CD14-positive monocyte (primary cell): ENCODE data around the gene AGTPBP1. TPM values are rescaled to one million over a fixed set of nuclear protein-coding genes. Genes with fewer than 3 reads are reported as not detected.
A peak's percentile ranks its signal among the peaks of the same experiment; 100 is the strongest.

ENCODE experiments used
- DNase-seq, 3 donors: peaks; one replicate each; pipeline ENCODE4 v3.0.0-alpha.2; 2011 to 2022
- H2AFZ ChIP-seq: 2 replicates; pipeline ENCODE4 v1.6.0; 2012; ENCODE audit warnings: mild to moderate bottlenecking, low read depth, low read length, inconsistent platforms; ENCODE audit not compliant: insufficient read depth, poor library complexity, severe bottlenecking
- H3K27ac ChIP-seq, 2 donors: 1 replicate in 1 of 2; 2 replicates in 1 of 2; pipeline ENCODE4 v1.5.1; 2012 to 2013; ENCODE audit warnings: low read length in 2 of 2, control low read depth in 1 of 2, inconsistent platforms in 1 of 2, low read depth in 1 of 2, mild to moderate bottlenecking in 1 of 2
- H3K27me3 ChIP-seq, 2 donors: one replicate each; pipeline versions ENCODE4 v1.6.0 to v1.6.1; 2011 to 2013; ENCODE audit warnings: low read length in 2 of 2; ENCODE audit not compliant: control insufficient read depth in 2 of 2, insufficient read depth in 2 of 2
- H3K36me3 ChIP-seq, 2 donors: replicated peaks in 1 of 2; 1 replicate in 1 of 2; 2 replicates in 1 of 2; pipeline versions ENCODE4 v1.5.1 to v1.6.1; 2012 to 2013; ENCODE audit warnings: low read length in 2 of 2, control low read depth in 1 of 2, inconsistent platforms in 1 of 2, mild to moderate bottlenecking in 1 of 2; ENCODE audit not compliant: insufficient read depth in 2 of 2, control insufficient read depth in 1 of 2
- H3K4me1 ChIP-seq, 2 donors: 1 replicate in 1 of 2; 2 replicates in 1 of 2; pipeline versions ENCODE4 v1.5.1 to v1.6.1; 2012 to 2013; ENCODE audit warnings: low read length in 2 of 2, control low read depth in 1 of 2, inconsistent platforms in 1 of 2, mild to moderate bottlenecking in 1 of 2, moderate library complexity in 1 of 2; ENCODE audit not compliant: insufficient read depth in 2 of 2, control insufficient read depth in 1 of 2
- H3K4me2 ChIP-seq: replicated peaks from 2 replicates; pipeline ENCODE3; 2012; ENCODE audit warnings: low read length, moderate library complexity, mild to moderate bottlenecking; ENCODE audit not compliant: poor library complexity, severe bottlenecking; ENCODE audit errors: extremely low read depth
- H3K4me3 ChIP-seq, 3 experiments: fragments of 200-600 bp in 1 of 3; sonication (generic) in 1 of 3; replicated peaks in 1 of 3; 1 replicate in 2 of 3; 2 replicates in 1 of 3; pipeline ENCODE4 v1.5.1; 2011 to 2013; ENCODE audit warnings: low read length in 3 of 3, mild to moderate bottlenecking in 3 of 3, control low read depth in 2 of 3, low read depth in 2 of 3, inconsistent platforms in 1 of 3, moderate library complexity in 1 of 3
- H3K79me2 ChIP-seq: 2 replicates; pipeline ENCODE4 v1.6.0; 2012; ENCODE audit warnings: mild to moderate bottlenecking, control low read depth, inconsistent platforms, low read length, moderate library complexity; ENCODE audit not compliant: insufficient read depth
- H3K9ac ChIP-seq: 2 replicates; pipeline ENCODE4 v1.6.0; 2017; ENCODE audit warnings: low read length, mild to moderate bottlenecking; ENCODE audit not compliant: insufficient read depth, poor library complexity, severe bottlenecking
- H3K9me3 ChIP-seq, 2 donors: replicated peaks in 1 of 2; 1 replicate in 1 of 2; 2 replicates in 1 of 2; pipeline versions ENCODE4 v1.5.1 to v1.6.1; 2012 to 2013; ENCODE audit warnings: low read length in 2 of 2, control low read depth in 1 of 2; ENCODE audit not compliant: control insufficient read depth in 1 of 2, insufficient read depth in 1 of 2
- H4K20me1 ChIP-seq: 2 replicates; pipeline ENCODE4 v1.6.0; 2012; ENCODE audit warnings: mild to moderate bottlenecking, low read length, control low read depth, moderate library complexity; ENCODE audit not compliant: insufficient read depth
- H3K27ac Mint-ChIP-seq, 7 donors: one replicate each; pipeline ENCODE4 v1.8.0; 2020; ENCODE audit warnings: mild to moderate bottlenecking in 7 of 7, mixed read lengths in 7 of 7, moderate library complexity in 6 of 7, inconsistent platforms in 2 of 7
- H3K27me3 Mint-ChIP-seq, 3 donors: one replicate each; pipeline ENCODE4 v1.8.0; 2021 to 2022; ENCODE audit warnings: low read depth in 3 of 3, mild to moderate bottlenecking in 3 of 3, mixed read lengths in 3 of 3, moderate library complexity in 3 of 3, inconsistent platforms in 1 of 3
- H3K36me3 Mint-ChIP-seq, 2 donors: one replicate each; pipeline ENCODE4 v1.8.0; 2020; ENCODE audit warnings: mixed read lengths in 2 of 2, inconsistent platforms in 1 of 2, mild to moderate bottlenecking in 1 of 2
- H3K4me1 Mint-ChIP-seq: one replicate; pipeline ENCODE4 v1.8.0; 2020; ENCODE audit warnings: mild to moderate bottlenecking, mixed read lengths
- H3K4me3 Mint-ChIP-seq, 2 donors: one replicate each; pipeline ENCODE4 v1.8.0; 2020; ENCODE audit warnings: mild to moderate bottlenecking in 2 of 2, mixed read lengths in 2 of 2, moderate library complexity in 1 of 2
- H3K9me3 Mint-ChIP-seq, 7 donors: one replicate each; pipeline ENCODE4 v1.8.0; 2020 to 2022; ENCODE audit warnings: mixed read lengths in 7 of 7, mild to moderate bottlenecking in 6 of 7, moderate library complexity in 6 of 7, inconsistent platforms in 2 of 7
- WGBS: methylation state at CpG from one replicate; pipeline ENCODE4 v1.1.5; 2013; ENCODE audit warnings: missing lambda C conversion rate; ENCODE audit not compliant: insufficient coverage; 5-methylcytosine and 5-hydroxymethylcytosine counted together
- intact Hi-C, 2 donors: fragments of 100-400 bp; cut with micrococcal nuclease; formaldehyde crosslinking; loops; one replicate each; pipeline versions ENCODE4 v1.15.0 to v1.15.1; 2023
- polyA plus RNA-seq, 3 donors: library from polyadenylated mRNA; depleted of rRNA in 1 of 3; unstranded in 2 of 3; stranded (reverse) in 1 of 3; fragments of 300-500 nt in 2 of 3; fragments of >200 nt in 1 of 3; fragmentation: Illumina TruSeq in 2 of 3; gene quantifications; 1 replicate in 2 of 3; 2 replicates in 1 of 3; pipeline ENCODE4 v1.2.3, GENCODE V29; 2012 to 2021
- TF ChIP-seq, protein P1 (sequence below): fragments of 200-600 bp; IDR thresholded peaks from one replicate; pipeline ENCODE4 v1.8.0; 2022; ENCODE audit warnings: antibody characterized with exemption, mild to moderate bottlenecking

AGTPBP1 gene
- polyA plus RNA-seq, 3 donors, result 55.6 to 90.3 (median 77.0) TPM

GRCh38 chr9:85559526-85559925, 182.2 kb downstream of the AGTPBP1 start:
- WGBS, result no CpG with 5 or more reads among the region's 3 CpGs
- no peak for DNase-seq
- Mint-ChIP-seq H3K4me1 (no peaks in the 10 kb centered on the region), H3K27me3 (no peaks in the 10 kb centered on the region), H3K4me3 (no peak overlapping the region), H3K27ac (peak overlapping the region in 1 of 7 donors; percentile 17), H3K9me3 (no peaks in the 10 kb centered on the region), H3K36me3 (peaks cover 40 to 46% of the 10 kb centered on the region in 2 donors)
- no peaks in the 10 kb centered on the region for H3K27me3 ChIP-seq
- peaks cover 27 to 76% of the 10 kb centered on the region in 2 donors for H3K36me3 ChIP-seq
- peaks cover 79% of the 10 kb centered on the region for H4K20me1 ChIP-seq
- peak overlapping the region in 1 of 2 donors; percentile 22 for H3K27ac ChIP-seq
- intact Hi-C loops, result no loop called here
- no peak overlapping the region for H3K9ac ChIP-seq
- H3K9me3 ChIP-seq, result no peaks in the 10 kb centered on the region
- no peak overlapping the region for H2AFZ ChIP-seq
- H3K4me2 ChIP-seq, result no peak overlapping the region
- H3K4me3 ChIP-seq, result no peak overlapping the region
- H3K79me2 ChIP-seq, result peaks cover 17% of the 10 kb centered on the region
- TF ChIP-seq, protein P1, sequence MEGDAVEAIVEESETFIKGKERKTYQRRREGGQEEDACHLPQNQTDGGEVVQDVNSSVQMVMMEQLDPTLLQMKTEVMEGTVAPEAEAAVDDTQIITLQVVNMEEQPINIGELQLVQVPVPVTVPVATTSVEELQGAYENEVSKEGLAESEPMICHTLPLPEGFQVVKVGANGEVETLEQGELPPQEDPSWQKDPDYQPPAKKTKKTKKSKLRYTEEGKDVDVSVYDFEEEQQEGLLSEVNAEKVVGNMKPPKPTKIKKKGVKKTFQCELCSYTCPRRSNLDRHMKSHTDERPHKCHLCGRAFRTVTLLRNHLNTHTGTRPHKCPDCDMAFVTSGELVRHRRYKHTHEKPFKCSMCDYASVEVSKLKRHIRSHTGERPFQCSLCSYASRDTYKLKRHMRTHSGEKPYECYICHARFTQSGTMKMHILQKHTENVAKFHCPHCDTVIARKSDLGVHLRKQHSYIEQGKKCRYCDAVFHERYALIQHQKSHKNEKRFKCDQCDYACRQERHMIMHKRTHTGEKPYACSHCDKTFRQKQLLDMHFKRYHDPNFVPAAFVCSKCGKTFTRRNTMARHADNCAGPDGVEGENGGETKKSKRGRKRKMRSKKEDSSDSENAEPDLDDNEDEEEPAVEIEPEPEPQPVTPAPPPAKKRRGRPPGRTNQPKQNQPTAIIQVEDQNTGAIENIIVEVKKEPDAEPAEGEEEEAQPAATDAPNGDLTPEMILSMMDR, result no peak
- no peaks in the 10 kb centered on the region for H3K4me1 ChIP-seq

- no CpG with 5 or more reads among the region's 1 CpG for WGBS
- DNase-seq, result no peak
- intact Hi-C loops, result no loop called here
- Histone ChIP-seq H3K79me2 (peaks cover 28% of the 10 kb centered on the region), H3K27me3 (no peaks in the 10 kb centered on the region), H3K9ac (no peak overlapping the region), H2AFZ (no peak overlapping the region), H3K4me1 (no peaks in the 10 kb centered on the region), H3K36me3 (peaks cover 40 to 80% of the 10 kb centered on the region in 2 donors), H3K4me3 (no peak overlapping the region), H3K27ac (peak overlapping the region in 1 of 2 donors; percentile 44), H4K20me1 (peaks cover 94% of the 10 kb centered on the region), H3K9me3 (no peaks in the 10 kb centered on the region), H3K4me2 (no peak overlapping the region)
- TF ChIP-seq, protein P1, result no peak
- peaks cover 1% of the 10 kb centered on the region for H3K4me1 Mint-ChIP-seq
- H3K36me3 Mint-ChIP-seq, result peaks cover 32 to 37% of the 10 kb centered on the region in 2 donors
- H3K27ac Mint-ChIP-seq, result peak overlapping the region in 3 of 7 donors; percentile 16 to 59 (median 26)
- no peaks in the 10 kb centered on the region for H3K9me3 Mint-ChIP-seq
- no peak overlapping the region for H3K4me3 Mint-ChIP-seq
- no peaks in the 10 kb centered on the region for H3K27me3 Mint-ChIP-seq
Observed at GRCh38 chr9:85554349-85554748, 187.4 kb downstream of the AGTPBP1 start.
